Activated CD4-positive, alpha-beta T cell treated with anti-CD3 and anti-CD28 coated beads, Interleukin-2, amount 10 ng/mL, durations not matched to agents 24 days and 14 days (primary cell): ENCODE measurements around the gene TAOK3. TPM values are rescaled to one million over a fixed set of nuclear protein-coding genes. Genes with fewer than 3 reads are reported as not detected.
"Not testable (repeated sequence)": the region's sequence is repeated elsewhere in the genome, so short reads cannot be mapped to it uniquely, and the experiment has no call there.

Experiments used
- DNase-seq: peaks from one replicate; pipeline ENCODE4 v3.0.0; 2022
- H3K27ac Mint-ChIP-seq: one replicate; pipeline ENCODE4 v1.8.0; 2022; ENCODE audit warnings: mild to moderate bottlenecking, mixed read lengths
- H3K27me3 Mint-ChIP-seq: one replicate; pipeline ENCODE4 v1.8.0; 2022; ENCODE audit warnings: mixed read lengths
- H3K36me3 Mint-ChIP-seq: one replicate; pipeline ENCODE4 v1.8.0; 2022; ENCODE audit warnings: low read depth, mild to moderate bottlenecking, mixed read lengths
- H3K4me1 Mint-ChIP-seq: one replicate; pipeline ENCODE4 v1.8.0; 2021; ENCODE audit warnings: mixed read lengths
- H3K4me3 Mint-ChIP-seq: one replicate; pipeline ENCODE4 v1.8.0; 2022; ENCODE audit warnings: mild to moderate bottlenecking, moderate library complexity, mixed read lengths
- H3K9me3 Mint-ChIP-seq: one replicate; pipeline ENCODE4 v1.8.0; 2021; ENCODE audit warnings: mixed read lengths
- intact Hi-C: fragments of 100-400 bp; cut with micrococcal nuclease; formaldehyde crosslinking; loops from one replicate; pipeline ENCODE4 v1.15.1; 2023
- total RNA-seq: library from RNA; stranded (reverse); gene quantifications from 2 replicates; pipeline ENCODE4 v1.2.3, GENCODE V29; 2022

The TAOK3 gene
- total RNA-seq, 1 donor from 2014 or later = 53.4 TPM

GRCh38 chr12:118359541-118359915, 13.2 kb downstream of the TAOK3 start:
- peak overlapping the region; percentile 95 for H3K4me3 Mint-ChIP-seq
- peaks cover 7% of the 10 kb centered on the region for H3K36me3 Mint-ChIP-seq
- H3K9me3 Mint-ChIP-seq = no peaks in the 10 kb centered on the region
- intact Hi-C loops = loop anchor here (1.0 to 5.0 kb wide), 3 partner anchors 13 to 297 kb away; partner anchors contain the start of genes TAOK3 and WSB2
- DNase-seq = peak; percentile 76
- peak overlapping the region; percentile 96 for H3K27ac Mint-ChIP-seq
- H3K4me1 Mint-ChIP-seq = peaks cover 31% of the 10 kb centered on the region
- no peaks in the 10 kb centered on the region for H3K27me3 Mint-ChIP-seq

GRCh38 chr12:118358612-118359540, 13.8 kb downstream of the TAOK3 start:
- no peak for DNase-seq
- intact Hi-C loops = loop anchor here (1.0 to 5.0 kb wide), 3 partner anchors 13 to 297 kb away; partner anchors contain the start of genes TAOK3 and WSB2
- no peaks in the 10 kb centered on the region for H3K9me3 Mint-ChIP-seq
- peaks cover 14% of the 10 kb centered on the region for H3K36me3 Mint-ChIP-seq
- H3K27ac Mint-ChIP-seq = peak overlapping the region; percentile 96
- H3K4me1 Mint-ChIP-seq = peaks cover 31% of the 10 kb centered on the region
- no peaks in the 10 kb centered on the region for H3K27me3 Mint-ChIP-seq
- peak overlapping the region; percentile 95 for H3K4me3 Mint-ChIP-seq

GRCh38 chr12:118358008-118358359, 14.7 kb downstream of the TAOK3 start:
- DNase-seq = no peak
- H3K27me3 Mint-ChIP-seq = no peaks in the 10 kb centered on the region
- peaks cover 21% of the 10 kb centered on the region for H3K36me3 Mint-ChIP-seq
- H3K4me1 Mint-ChIP-seq = peaks cover 37% of the 10 kb centered on the region
- peak overlapping the region; percentile 93 for H3K27ac Mint-ChIP-seq
- peaks cover 5% of the 10 kb centered on the region for H3K9me3 Mint-ChIP-seq
- peak overlapping the region; percentile 95 for H3K4me3 Mint-ChIP-seq
- intact Hi-C loops = loop anchor here (5.0 kb wide), 2 partner anchors 176 to 296 kb away; partner anchors contain the start of gene WSB2

- Mint-ChIP-seq H3K9me3 (peaks cover 6% of the 10 kb centered on the region), H3K27me3 (no peaks in the 10 kb centered on the region), H3K4me3 (peak overlapping the region; percentile 95), H3K27ac (peak overlapping the region; percentile 93), H3K4me1 (peaks cover 38% of the 10 kb centered on the region), H3K36me3 (peaks cover 21% of the 10 kb centered on the region)
- intact Hi-C loops = loop anchor here (1.0 to 5.0 kb wide), 3 partner anchors 50 to 295 kb away; partner anchors contain the start of gene WSB2
- peak; percentile 80 for DNase-seq
These were observed 15.3 kb downstream of the TAOK3 start for GRCh38 chr12:118357257-118358007.

- Mint-ChIP-seq H3K9me3 (peaks cover 6% of the 10 kb centered on the region), H3K4me3 (peak overlapping the region; percentile 95), H3K27ac (peak overlapping the region; percentile 93), H3K27me3 (no peaks in the 10 kb centered on the region), H3K36me3 (peaks cover 21% of the 10 kb centered on the region), H3K4me1 (peaks cover 38% of the 10 kb centered on the region)
- no peak for DNase-seq
- intact Hi-C loops = loop anchor here (1.0 to 5.0 kb wide), 3 partner anchors 50 to 295 kb away; partner anchors contain the start of gene WSB2
These were observed 15.9 kb downstream of the TAOK3 start for GRCh38 chr12:118356809-118357256.

- Mint-ChIP-seq H3K4me1 (peaks cover 38% of the 10 kb centered on the region), H3K9me3 (peaks cover 6% of the 10 kb centered on the region), H3K4me3 (no peak overlapping the region), H3K36me3 (peaks cover 21% of the 10 kb centered on the region), H3K27me3 (no peaks in the 10 kb centered on the region), H3K27ac (no peak overlapping the region)
- DNase-seq = no peak
- intact Hi-C loops = loop anchor here (5.0 kb wide), 2 partner anchors 174 to 294 kb away; partner anchors contain the start of gene WSB2
These were observed 16.9 kb downstream of the TAOK3 start for GRCh38 chr12:118355843-118356242.

GRCh38 chr12:118354903-118355302, 17.8 kb downstream of the TAOK3 start:
- peak overlapping the region; percentile 76 for H3K27ac Mint-ChIP-seq
- H3K9me3 Mint-ChIP-seq = peaks cover 6% of the 10 kb centered on the region
- intact Hi-C loops = loop anchor here (5.0 kb wide), 2 partner anchors 173 to 293 kb away; partner anchors contain the start of gene WSB2
- no peak for DNase-seq
- no peaks in the 10 kb centered on the region for H3K27me3 Mint-ChIP-seq
- H3K36me3 Mint-ChIP-seq = peaks cover 24% of the 10 kb centered on the region
- peaks cover 40% of the 10 kb centered on the region for H3K4me1 Mint-ChIP-seq
- no peak overlapping the region for H3K4me3 Mint-ChIP-seq

- H3K4me3 Mint-ChIP-seq, DNase-seq, H3K9me3 Mint-ChIP-seq, intact Hi-C loops, H3K27me3 Mint-ChIP-seq, H3K27ac Mint-ChIP-seq: not testable (repeated sequence)
- Mint-ChIP-seq H3K36me3 (peaks cover 24% of the 10 kb centered on the region), H3K4me1 (peaks cover 36% of the 10 kb centered on the region)
These were observed 18.2 kb downstream of the TAOK3 start for GRCh38 chr12:118354503-118354902.

GRCh38 chr12:118353721-118354120, 19.0 kb downstream of the TAOK3 start:
- Mint-ChIP-seq H3K27me3 (no peaks in the 10 kb centered on the region), H3K4me3 (no peak overlapping the region), H3K4me1 (peaks cover 34% of the 10 kb centered on the region), H3K36me3 (peaks cover 26% of the 10 kb centered on the region), H3K9me3 (peaks cover 6% of the 10 kb centered on the region), H3K27ac (peak overlapping the region; percentile 16)
- DNase-seq = no peak
- intact Hi-C loops = no loop called here

- H3K9me3 Mint-ChIP-seq = peaks cover 6% of the 10 kb centered on the region
- no peak overlapping the region for H3K27ac Mint-ChIP-seq
- H3K4me3 Mint-ChIP-seq = no peak overlapping the region
- intact Hi-C loops = no loop called here
- DNase-seq = no peak
- H3K4me1 Mint-ChIP-seq = peaks cover 24% of the 10 kb centered on the region
- no peaks in the 10 kb centered on the region for H3K27me3 Mint-ChIP-seq
- peaks cover 27% of the 10 kb centered on the region for H3K36me3 Mint-ChIP-seq
These were observed 21.7 kb downstream of the TAOK3 start for GRCh38 chr12:118350908-118351559.

GRCh38 chr12:118347916-118348315, 24.8 kb downstream of the TAOK3 start:
- H3K4me3 Mint-ChIP-seq = no peak overlapping the region
- peaks cover 11% of the 10 kb centered on the region for H3K4me1 Mint-ChIP-seq
- H3K9me3 Mint-ChIP-seq = peaks cover under 1% of the 10 kb centered on the region
- intact Hi-C loops = no loop called here
- H3K27ac Mint-ChIP-seq = no peak overlapping the region
- peaks cover 6% of the 10 kb centered on the region for H3K36me3 Mint-ChIP-seq
- no peak for DNase-seq
- no peaks in the 10 kb centered on the region for H3K27me3 Mint-ChIP-seq

GRCh38 chr12:118346895-118347294, 25.8 kb downstream of the TAOK3 start:
- no peaks in the 10 kb centered on the region for H3K27me3 Mint-ChIP-seq
- intact Hi-C loops = no loop called here
- no peak for DNase-seq
- H3K4me1 Mint-ChIP-seq = peaks cover 12% of the 10 kb centered on the region
- no peak overlapping the region for H3K4me3 Mint-ChIP-seq
- peaks cover 8% of the 10 kb centered on the region for H3K36me3 Mint-ChIP-seq
- no peaks in the 10 kb centered on the region for H3K9me3 Mint-ChIP-seq
- H3K27ac Mint-ChIP-seq = no peak overlapping the region

GRCh38 chr12:118345355-118345754, 27.4 kb downstream of the TAOK3 start:
- Mint-ChIP-seq H3K36me3 (peaks cover 8% of the 10 kb centered on the region), H3K4me1 (peaks cover 13% of the 10 kb centered on the region), H3K27ac (no peak overlapping the region), H3K4me3 (no peak overlapping the region), H3K9me3 (no peaks in the 10 kb centered on the region), H3K27me3 (no peaks in the 10 kb centered on the region)
- no peak for DNase-seq
- intact Hi-C loops = no loop called here
